T47D (cell line): ENCODE measurements around the gene ADORA2A.
"Not testable (repeated sequence)": the region's sequence is repeated elsewhere in the genome, so short reads cannot be mapped to it uniquely, and the experiment has no call there.

Experiments
- DNase-seq, 2 experiments: peaks; one replicate each; pipeline versions ENCODE4 v3.0.0 to v3.0.0-alpha.2; 2011 to 2012; ENCODE audit warnings: low read depth in 1 of 2, low spot score in 1 of 2
- JUND ChIP-seq: IDR thresholded peaks from 2 replicates; pipeline ENCODE4 v1.6.1; 2012; ENCODE audit warnings: low read depth
- in situ Hi-C: cut with HindIII; loops from 2 replicates; pipeline ENCODE4 v1.10.0; 2016; ENCODE audit warnings: low sequenced_read_pairs, low pct_unique_long_range_greater_than_20kb

ADORA2A gene

DNA sequence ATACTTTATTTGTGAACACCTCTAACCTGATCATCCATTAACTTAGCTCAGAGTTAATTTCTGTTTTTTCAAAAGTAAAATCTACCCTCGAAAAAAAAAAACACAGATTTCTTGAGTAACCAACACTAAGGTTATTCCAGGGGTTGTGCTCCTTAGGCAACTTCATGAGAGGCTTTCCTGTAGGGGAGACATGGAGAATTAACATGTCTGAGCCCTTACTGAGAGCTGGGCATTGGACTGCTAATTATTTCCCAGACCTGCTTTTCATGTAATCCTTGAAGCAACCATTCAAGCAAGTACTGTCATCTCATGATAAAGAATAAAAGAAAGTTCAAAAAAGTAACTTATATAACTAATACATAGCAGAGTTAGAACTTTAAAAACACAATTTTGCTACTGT, 54.2 kb downstream of the ADORA2A start:
- in situ Hi-C loops: no loop called here
- TF ChIP-seq JUND: no peak
- no peak for DNase-seq

DNA sequence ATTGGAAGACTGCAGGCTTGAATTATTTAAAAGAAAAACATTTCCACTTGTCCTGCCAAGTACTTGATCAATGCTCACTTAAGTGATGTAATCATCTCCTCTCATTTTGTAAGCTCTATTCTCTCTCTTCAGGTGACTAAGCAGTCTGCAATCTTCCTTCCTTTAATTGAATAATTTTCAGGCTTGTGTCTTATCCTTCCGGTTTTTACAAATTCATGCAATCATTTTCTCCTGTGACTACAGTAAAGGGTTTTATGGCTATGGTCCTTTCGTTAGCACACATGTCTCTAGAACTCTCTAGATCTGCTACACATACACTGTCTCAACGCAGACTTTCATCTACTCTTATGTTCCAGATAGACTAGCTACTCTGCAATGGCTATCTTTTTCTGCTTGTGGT, 55.2 kb downstream of the ADORA2A start:
- no peak for TF ChIP-seq JUND
- in situ Hi-C loops: no loop called here
- DNase-seq: no peak

DNA sequence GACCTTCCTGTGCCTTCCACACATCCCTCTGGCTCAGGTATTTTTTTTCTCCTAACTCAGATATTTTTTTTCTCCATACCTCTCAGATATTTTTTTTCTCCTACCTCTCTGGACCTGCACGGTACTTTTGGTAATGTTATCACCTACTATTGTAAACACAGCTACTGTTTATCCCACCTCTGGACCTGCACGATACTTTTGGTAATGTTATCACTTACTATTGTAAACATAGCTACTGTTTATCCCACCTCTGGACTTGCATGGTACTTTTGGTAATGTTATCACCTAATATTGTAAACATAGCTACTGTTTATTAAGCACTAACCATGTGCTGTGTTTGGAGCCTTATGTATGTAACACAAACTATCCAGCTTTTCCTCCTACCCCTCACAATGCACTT, 55.6 kb downstream of the ADORA2A start:
- in situ Hi-C loops: no loop called here

DNA sequence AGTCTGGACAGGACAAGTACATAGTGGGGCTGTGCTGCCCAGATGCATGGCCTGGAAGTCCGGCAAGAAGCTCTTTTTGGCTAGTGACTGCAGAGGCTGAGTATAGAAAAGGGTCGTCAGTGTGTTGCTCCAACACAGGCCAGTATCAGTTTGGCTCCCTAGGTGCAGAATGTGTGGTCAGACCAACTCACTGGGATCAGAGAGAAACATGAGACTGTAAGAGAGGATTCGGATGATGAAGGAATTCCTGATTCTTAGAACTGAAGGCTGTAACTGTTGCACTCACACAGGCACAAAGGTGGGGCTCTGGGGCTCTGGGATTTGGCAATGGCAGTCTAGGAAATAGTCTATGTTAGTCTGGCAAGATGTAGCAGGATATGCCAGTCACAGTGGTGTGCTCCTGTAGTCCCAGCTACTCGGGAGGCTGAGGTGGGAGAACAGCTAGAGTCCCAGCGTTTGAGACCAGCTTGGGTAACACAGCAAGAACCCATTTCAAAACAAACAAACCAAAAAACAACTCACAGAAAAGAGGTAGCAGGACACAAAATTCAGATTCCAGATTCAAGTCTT, 56.7 kb downstream of the ADORA2A start:
- in situ Hi-C loops: no loop called here
- DNase-seq: no peak
- TF ChIP-seq JUND: no peak

More for the DNA sequence above, 55.6 kb downstream of the ADORA2A start:
- TF ChIP-seq JUND: no peak
- no peak for DNase-seq

DNA sequence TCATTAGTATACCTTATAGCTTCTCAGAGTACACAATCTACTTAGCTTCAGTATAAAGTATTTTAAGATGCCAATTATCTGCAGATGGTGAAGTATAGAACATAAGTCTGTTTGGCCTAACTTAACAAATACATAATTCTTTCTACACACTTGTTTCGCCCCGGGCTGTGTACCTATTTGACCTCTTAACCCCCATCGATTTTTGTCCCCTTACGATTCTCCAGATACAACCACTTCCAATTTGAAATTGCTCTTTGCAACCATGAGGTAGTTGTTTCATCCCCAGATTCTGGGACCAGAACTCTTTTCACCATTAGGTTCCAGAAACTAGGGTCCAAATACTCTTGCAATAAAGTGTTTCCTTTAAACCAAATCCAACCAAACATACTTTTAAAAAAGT, 57.8 kb downstream of the ADORA2A start:
- in situ Hi-C loops: no loop called here
- no peak for DNase-seq
- TF ChIP-seq JUND: no peak

DNA sequence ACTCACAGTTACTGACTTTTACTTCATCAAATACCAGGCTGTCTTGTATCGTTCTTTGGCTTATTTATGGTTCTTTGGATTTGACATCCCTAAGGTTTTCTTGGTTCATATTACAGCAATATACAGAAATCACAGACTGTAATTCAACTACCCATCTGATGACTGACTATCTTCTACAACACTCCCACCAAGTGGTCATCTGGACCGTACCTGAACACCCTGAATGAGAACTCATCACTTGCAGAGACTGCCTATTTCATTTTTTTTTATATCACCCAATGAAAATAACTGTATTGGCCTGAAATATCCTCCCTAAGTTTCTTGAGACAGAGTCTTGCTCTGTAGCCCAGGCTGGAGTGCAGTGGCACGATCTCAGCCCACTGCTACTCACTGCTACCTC, 58.2 kb downstream of the ADORA2A start:
- peak in 1 of 2 experiments; percentile 46 for DNase-seq
- no peak for TF ChIP-seq JUND
- in situ Hi-C loops: no loop called here

DNA sequence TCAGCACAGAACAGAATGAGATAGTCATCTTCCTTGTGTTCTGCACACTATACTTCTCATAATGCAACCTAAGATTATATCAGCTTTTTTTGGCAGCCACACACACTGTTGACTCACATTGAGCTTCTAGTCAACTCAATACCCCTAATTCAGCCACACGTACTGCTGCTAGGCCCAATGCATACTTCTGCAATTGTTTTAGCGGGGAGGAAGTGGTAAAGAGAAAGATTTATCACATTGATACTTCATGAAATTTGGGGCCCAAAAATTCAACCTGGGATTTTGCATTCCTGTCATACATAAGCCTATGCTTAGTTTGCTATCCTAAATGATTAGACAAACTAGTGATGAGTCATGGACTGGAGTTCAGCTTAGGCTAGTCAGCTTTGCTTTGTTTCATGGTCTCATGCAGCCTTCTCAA, 59.1 kb downstream of the ADORA2A start:
- no peak for TF ChIP-seq JUND
- peak in 1 of 2 experiments; percentile 26 for DNase-seq
- in situ Hi-C loops: no loop called here

DNA sequence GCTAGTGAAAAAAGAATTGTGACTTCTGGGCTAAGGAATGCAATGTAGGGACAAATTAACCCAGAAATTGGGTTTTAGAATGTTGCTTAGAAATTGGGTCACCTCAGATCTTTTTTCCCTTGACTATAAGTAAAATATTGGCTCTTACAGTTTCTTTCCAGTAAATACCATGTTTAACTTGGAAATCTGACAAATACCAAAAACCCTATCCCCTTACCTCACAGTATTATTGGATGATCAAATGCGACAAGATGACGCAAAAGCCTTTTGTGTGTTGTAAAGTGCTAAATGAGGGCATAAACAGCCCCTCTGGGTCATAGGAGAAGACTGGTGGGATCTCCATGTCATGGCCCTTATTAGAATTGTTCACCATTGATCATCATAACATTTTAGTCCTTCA, 61.6 kb downstream of the ADORA2A start:
- no peak for DNase-seq
- in situ Hi-C loops: no loop called here

DNA sequence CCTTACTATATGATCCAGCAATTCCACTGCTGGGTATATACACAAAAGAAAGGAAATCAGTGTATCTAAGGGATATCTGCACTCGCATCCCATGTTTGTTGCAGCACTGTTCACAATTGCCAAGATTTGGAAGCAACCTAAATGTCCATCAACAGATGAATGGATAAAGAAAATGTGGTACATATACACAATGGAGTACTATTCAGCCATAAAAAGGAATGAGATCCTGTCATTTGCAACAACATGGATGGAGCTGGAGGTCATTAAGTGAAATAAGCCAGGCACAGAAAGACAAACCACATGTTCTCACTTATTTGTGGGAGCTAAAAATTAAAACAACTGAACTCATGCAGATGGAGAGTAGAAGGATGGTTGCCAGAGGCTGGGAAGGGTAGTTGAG, 62.0 kb downstream of the ADORA2A start:
- in situ Hi-C loops, DNase-seq: not testable (repeated sequence)

More for the DNA sequence above, 61.6 kb downstream of the ADORA2A start:
- no peak for TF ChIP-seq JUND
